Measurements from ENCODE around the gene CWF19L2.

Gene CWF19L2

DNA sequence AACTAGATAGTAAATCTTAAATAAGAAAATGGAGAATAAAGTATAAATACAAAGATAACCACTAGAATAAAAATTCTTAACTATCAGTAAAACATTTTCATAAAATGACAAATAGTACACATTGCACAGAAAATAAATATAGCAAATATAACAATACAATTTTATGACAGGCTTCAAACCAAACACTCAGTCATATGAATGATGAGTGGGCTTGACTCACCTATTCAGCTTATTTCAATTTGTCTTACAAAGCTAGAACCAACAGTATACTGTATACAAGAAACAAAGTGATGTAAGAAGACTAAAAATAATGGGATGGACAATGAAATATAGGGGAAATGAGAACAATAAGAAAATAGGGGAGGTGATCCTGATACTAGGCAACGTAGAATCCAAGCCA lies 141.2 kb downstream of the CWF19L2 start:
- DNase-seq (ENCODE audit: low read depth in 3 of 3, low spot score in 1 of 3): no peak

DNA sequence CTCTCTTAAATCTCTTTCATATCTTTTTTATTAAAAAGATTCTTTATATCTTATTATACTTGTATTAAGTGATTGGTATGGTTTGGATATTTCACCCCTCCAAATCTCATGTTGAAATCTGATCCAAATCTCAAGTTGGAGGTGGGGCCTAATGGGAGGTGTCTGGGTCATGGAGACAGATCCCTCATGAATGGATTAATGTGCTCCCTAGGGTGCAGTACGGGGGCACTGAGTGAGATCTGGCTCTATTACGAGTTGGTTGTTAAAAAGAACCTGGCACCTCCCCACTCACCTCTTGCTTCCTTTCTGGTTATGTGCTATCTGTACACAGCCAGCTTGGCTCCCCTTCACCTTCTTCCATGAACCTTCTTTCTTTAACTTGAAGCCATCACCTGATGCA lies 149.6 kb downstream of the CWF19L2 start:
- DNase-seq (ENCODE audit: low read depth in 3 of 3, low spot score in 1 of 3): no peak

DNA sequence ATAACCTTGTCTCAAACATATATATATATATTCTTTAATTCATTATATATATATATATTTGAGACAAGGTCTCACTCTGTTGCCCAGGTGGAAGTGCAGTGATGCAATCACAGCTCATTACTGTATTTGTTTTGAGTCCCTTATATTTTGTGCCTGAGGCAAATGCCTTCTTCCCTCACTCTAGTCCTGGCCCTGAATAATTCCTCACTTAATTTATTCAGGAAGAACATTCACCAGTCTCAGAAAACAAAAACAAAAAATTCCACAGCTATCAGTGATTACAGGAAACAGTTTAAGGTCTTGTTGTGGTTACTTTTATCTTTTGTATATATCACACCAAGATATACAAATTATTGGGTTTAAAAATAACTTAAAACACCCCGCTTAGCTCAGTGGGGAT lies 155.7 kb downstream of the CWF19L2 start:
- no peak for DNase-seq (ENCODE audit: low read depth in 3 of 3, low spot score in 1 of 3)

DNA sequence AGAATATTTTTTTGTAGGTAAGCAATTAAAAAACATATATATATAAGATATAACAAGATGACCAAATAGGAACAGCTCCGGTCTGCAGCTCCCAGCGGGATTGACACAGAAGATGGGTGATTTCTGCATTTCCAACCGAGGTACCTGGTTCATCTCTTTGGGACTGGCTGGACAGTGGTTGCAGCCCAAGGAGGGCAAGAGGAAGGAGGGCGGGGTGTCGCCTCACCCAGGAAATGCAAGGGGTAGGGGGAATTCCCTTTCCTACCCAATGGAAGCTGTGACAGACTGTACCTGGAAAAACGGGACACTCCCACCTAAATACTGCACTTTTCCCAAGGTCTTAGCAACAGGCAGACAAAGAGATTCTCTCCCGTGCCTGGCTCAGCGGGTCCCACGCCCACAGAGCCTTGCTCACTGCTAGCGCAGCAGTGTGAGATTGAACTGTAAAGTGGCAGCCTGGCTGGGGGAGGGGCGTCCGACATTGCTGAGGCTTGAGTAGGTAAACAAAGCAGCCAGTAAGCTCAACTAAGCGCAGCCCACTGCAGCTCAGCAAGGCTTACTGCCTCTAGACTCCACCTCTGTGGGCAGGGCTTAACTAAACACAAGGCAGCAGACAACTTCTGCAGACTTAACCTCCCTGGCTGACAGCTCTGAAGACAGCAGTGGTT lies 163.8 kb downstream of the CWF19L2 start:
- no peak for DNase-seq (ENCODE audit: low read depth in 3 of 3, low spot score in 1 of 3)

DNA sequence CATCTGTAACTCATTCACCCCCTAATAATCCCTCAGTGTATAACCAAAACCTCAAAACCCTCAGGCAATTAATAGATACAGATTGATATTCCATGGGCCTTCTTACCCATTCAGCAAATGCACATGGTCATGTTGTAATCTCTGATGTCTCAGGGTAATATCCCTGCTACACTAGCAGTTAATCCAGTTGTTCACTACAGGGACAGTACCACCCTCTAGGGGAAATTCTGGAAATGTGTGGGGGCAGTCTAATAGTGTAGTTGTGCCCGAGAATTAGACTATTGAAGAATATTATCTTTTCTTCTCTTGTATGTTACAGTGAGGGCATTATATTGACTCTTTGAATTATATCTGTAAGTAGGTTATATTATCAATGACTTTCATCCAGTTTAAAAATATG lies 175.4 kb downstream of the CWF19L2 start:
- no peak for DNase-seq (ENCODE audit: low read depth in 3 of 3, low spot score in 1 of 3)

Measured in stimulated activated CD4-positive, alpha-beta T cell treated with anti-CD3 and anti-CD28 coated beads, TNF-alpha, amount 100 ng/mL, for 1 hour (primary cell).